Peyer's patch (tissue), 4 donors: ENCODE data around the gene FKBP2.

Source experiments
- POLR2A ChIP-seq, 2 donors: fragments of 450-650 bp; IDR thresholded peaks; one replicate each; pipeline ENCODE4 v1.5.1; 2017; ENCODE audit warnings: antibody characterized with exemption in 2 of 2, mild to moderate bottlenecking in 2 of 2, moderate library complexity in 2 of 2
- TF ChIP-seq, protein P1 (sequence below), 6 experiments: fragments of 450-650 bp in 4 of 6; fragments of 200-600 bp in 2 of 6; sonication (generic) in 1 of 6; IDR thresholded peaks; one replicate each; pipeline ENCODE4 v1.5.1; 2017 to 2019; ENCODE audit warnings: antibody characterized with exemption in 6 of 6, mild to moderate bottlenecking in 3 of 6, moderate library complexity in 1 of 6

DNA sequence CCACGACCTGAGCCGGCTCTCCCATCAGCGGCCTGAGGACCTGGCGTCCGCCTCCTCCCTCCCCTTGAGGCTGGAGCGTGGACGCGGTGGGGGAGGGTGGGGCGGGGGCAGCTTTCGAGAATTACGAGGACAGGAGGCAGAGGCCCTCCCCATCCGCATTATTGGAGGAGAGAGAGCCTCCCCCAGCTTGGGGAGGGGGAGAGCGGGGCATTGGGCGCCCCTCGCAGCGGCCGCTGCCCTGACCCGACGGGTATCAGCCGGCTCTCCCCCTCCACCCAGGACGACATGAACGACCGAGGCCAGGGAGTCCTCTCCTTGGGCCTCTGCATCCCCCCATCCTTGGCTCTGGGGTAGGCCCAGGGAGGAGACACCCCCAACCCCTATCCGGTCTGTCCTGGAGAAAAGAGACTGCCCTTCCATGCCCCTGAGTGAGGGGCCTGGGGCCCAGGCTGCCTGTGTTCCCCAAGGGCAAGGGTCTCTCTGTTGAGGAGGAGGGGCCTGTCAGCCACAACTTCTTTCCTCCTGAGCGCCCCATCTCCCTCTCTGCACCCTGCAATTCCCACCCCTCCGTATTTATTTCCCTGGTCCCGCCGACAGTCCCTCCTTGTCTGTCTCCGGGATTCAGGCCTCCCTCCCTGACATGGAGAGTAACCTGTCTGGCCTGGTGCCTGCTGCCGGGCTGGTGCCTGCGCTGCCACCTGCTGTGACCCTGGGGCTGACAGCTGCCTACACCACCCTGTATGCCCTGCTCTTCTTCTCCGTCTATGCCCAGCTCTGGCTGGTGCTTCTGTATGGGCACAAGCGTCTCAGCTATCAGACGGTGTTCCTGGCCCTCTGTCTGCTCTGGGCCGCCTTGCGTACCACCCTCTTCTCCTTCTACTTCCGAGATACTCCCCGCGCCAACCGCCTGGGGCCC lies 45.2 kb downstream of the FKBP2 start:
- TF ChIP-seq, protein P1, sequence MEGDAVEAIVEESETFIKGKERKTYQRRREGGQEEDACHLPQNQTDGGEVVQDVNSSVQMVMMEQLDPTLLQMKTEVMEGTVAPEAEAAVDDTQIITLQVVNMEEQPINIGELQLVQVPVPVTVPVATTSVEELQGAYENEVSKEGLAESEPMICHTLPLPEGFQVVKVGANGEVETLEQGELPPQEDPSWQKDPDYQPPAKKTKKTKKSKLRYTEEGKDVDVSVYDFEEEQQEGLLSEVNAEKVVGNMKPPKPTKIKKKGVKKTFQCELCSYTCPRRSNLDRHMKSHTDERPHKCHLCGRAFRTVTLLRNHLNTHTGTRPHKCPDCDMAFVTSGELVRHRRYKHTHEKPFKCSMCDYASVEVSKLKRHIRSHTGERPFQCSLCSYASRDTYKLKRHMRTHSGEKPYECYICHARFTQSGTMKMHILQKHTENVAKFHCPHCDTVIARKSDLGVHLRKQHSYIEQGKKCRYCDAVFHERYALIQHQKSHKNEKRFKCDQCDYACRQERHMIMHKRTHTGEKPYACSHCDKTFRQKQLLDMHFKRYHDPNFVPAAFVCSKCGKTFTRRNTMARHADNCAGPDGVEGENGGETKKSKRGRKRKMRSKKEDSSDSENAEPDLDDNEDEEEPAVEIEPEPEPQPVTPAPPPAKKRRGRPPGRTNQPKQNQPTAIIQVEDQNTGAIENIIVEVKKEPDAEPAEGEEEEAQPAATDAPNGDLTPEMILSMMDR (IDR thresholded peaks at IDR 0.05): no peak
- TF ChIP-seq POLR2A (IDR thresholded peaks at IDR 0.05): no peak
